H54 (cell line): ENCODE results near the gene PTX4.
"Not testable (repeated sequence)": the region's sequence is repeated elsewhere in the genome, so short reads cannot be mapped to it uniquely, and the experiment has no call there.

ENCODE experiments used
- DNase-seq: peaks from one replicate; pipeline ENCODE4 v3.0.0; 2011; ENCODE audit warnings: low spot score, mixed read lengths; ENCODE audit not compliant: insufficient read length
- FAIRE-seq: peaks from 3 replicates; lab custom pipeline; 2011; peaks lifted over from hg19 to GRCh38; lab: Jason Lieb, UNC
- POLR2A ChIP-seq: IDR thresholded peaks from 2 replicates; pipeline ENCODE4 v1.6.1; 2011; ENCODE audit warnings: low read depth, mild to moderate bottlenecking, low read length

The PTX4 gene

DNA sequence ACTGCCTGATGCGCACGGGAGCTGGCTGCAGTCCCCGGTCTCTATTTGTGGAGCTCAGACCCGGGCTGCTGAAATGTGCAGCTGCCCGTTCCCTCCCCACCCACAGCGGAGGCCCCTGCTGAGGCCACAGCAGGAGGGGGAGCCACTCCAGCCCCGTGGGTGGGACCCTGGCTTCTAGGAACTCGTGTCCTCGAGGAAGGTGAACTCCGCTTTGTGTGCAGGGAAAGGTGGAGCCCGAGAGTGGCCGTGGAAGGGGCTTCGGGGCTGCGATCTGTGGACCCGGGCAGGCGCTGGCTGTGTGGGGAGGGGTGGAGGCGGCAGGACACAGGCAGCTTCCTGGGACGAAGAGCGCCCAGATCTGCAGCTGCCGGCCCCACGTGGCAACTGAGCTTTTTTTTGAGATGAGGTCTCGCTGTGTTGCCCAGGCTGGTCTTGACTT is 47.3 kb downstream of the PTX4 start:
- FAIRE-seq (no peak), DNase-seq (no peak)
- TF ChIP-seq POLR2A, result no peak

DNA sequence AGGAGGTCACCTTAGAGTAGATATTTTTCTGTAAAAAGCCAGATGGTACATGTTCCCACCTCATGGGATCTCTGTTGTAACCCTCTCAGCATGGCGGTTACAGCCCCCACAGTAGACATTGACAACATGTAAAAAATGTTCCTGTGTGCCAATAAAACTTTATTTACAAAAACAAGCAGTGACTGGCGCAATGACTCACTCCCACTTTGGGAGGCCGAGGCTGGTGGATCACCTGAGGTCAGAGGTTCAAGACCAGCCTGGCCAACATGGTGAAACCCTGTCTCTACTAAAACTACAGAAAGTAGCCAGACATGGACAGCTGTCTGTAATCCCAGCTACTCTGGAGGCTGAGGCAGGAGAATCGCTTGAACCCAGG is 49.1 kb downstream of the PTX4 start:
- DNase-seq, FAIRE-seq: not testable (repeated sequence)

DNA sequence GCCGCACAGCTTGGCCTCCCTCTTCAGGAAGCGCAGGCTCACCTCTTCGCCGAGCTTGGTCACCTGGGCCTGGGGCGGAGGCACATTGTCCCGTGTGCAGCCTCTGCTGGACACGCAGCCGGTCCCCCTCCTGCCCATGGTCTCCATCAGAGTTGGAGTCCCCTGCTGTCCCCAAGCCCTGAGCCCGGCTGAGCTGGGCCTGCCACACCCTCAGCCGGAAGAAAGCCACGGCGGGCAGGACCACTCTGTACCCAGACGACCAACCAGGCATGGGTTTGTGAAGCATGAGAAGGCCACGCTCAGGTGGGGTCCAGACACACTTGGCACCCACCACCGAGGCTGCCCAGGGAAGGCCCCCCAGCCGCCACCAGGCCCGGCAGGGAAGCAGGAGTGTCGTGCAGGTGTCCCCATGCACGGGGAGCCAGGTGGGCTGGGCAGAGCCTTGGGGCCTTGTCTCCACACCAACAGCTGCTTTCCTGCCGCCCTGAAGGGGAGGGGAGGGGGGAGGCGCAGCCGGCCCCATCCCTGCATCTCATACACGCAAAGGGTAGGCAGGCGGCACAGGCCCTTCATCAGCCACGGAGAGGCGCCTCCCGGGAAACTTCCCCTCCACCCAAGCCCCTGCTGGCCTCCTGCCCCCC is 49.6 kb downstream of the PTX4 start:
- FAIRE-seq (no peak), DNase-seq (no peak)
- TF ChIP-seq POLR2A, result no peak

DNA sequence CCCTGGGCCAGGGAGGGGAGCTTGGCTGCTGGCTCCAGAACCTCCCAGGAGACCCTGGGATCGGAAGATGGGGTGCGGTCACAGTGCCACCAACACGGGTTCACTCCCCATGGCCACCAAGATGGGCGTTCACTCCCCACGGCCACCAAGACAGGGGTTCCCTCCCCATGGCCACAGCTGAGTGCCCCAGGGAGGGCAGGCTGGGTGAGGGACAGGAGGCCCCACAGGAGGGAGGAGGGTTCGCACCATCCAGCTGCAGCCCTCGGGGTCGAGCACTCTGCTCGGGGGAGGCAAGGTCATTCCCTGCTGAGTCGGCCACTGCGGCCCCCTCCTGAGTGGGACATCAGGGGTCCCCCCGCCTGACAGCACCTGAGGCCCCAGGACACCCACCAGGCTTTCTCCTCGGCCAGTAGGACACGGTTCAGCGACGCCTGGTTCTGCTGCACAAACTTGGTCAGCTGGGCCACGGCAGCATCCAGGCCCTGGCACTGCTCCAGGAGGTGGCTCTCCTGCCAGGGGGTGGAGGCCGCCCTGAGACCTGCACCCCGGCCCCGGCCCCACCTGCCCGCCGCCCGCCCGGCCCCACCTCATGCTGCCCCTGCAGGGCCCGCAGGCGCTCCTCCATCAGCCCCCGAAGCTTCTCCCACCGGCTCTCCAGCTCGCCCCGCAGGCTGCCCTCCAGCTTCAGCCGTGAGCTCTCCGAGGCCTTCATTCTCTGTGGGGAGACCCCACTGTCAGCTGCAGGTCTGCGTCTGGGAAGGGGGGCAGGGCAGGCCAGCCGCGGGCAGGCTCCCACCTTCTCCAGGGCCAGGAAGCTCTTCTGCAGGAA is 50.3 kb downstream of the PTX4 start:
- FAIRE-seq (no peak), DNase-seq (no peak)
- no peak for TF ChIP-seq POLR2A

DNA sequence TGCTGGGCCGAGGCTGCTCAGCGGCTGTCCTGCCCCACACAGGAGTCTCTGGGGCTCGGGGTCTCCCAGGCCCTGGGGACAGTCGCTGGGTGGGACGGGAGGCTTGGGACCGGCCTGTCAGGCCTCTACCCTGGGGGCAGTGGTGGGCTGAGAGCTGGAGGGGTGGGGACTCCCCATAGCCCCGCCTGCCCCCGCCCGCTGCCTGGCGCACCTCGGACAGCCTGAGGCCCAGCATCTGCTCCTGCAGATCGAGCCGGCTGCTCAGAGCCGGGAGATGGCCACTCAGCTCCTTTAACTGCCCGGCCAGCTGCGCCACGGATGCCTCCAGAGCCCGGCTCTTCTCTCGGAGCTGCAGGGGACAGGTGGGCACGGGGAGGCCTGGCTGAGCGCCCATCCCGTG is 51.1 kb downstream of the PTX4 start:
- no peak for FAIRE-seq
- TF ChIP-seq POLR2A, result no peak
- DNase-seq, result no peak

DNA sequence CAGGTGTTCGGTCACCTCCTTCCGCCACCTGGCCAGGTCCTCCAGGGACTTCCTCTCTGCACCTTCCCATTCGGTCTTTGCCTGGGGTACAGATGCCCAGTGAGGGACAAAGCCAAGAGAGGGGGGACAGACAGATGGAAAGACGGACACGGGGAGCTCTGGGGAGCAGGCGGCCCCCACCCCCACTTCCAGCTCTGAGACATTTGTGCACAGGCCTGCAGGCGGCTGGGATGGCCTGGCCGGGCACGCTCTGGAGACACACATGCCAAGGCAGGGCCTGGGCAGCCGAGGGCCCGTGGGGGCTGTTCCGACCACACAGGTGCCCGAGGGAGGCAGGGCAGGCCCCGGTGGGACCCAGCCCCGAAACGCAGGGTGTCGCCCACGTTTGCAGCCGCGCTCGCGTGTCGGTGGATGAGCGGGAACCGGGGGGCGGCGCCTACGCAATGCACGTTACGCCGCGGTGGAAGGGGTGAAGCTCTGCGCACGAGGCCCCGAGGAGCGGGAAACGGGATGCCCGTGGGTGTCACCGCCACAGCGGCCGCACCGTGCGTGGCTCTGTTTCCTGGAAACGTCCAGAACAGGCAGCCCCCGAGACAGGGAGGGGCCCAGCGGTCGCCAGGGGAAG is 51.9 kb downstream of the PTX4 start:
- DNase-seq (no peak), FAIRE-seq (no peak)
- TF ChIP-seq POLR2A, result no peak

DNA sequence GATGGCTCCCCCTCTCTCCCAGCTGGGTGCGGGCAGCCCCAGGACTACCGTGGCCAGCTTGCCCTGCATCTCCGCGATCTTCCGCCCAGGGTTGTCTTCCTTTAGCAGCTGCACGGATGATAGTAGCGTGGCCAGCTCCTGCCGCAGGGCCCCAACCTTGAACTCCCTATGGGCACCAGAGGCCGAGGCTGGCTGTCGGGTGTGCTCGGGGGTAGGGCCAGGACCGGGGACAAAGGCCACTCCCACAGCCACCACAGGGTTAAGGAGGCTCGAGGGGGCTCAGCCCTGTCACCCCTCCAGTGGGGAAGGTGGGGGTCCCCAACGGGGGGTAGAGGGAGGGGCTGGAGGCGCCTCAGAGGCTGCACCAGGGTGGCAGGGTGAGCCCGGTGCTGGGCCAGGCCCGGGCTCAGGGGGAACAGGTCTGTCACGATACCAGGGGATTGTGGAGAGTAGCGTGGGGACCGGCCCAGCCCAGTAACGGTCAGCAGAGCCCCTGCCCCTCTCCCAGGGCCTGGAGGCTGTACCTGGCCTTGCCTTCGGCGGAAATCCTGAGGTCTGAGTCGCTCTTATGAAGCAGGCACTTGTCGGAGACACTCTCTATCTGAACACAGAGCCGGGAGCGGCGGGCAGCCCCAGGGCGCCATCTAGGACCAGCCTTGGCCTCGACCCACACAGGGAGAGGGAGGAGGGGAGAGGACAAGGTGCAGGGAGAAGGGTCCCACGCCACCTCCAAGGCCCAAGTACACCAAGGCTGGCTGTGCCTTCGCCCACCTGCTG is 52.6 kb downstream of the PTX4 start:
- no peak for DNase-seq
- FAIRE-seq, result no peak
- TF ChIP-seq POLR2A, result no peak
